ENCODE measurements around the gene GPR31.

GPR31 gene

DNA sequence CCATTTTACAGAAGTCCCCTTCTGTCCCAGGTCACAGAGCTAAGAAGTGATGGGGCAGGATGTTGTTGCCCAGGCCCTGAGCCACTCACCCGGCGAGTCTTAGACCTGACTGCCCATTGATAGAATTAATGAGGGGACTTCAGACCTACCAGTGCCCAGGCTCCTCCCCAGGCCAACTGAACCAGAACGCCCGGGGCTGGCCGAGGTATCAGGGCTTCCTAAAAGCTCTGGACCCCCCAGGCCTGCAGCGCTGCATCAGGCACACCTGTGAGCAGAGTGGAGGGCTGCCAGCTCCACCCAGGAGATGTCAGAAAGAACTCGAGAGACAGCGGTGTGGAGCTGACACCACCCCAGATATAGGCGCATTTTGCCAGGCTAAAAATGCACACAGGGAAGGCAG lies 3.5 kb downstream of the GPR31 start:
- no peak for TF ChIP-seq TAF1 (IDR thresholded peaks at IDR 0.05; ENCODE audit: low read depth, low read length)
- TF ChIP-seq POLR2AphosphoS5 (IDR thresholded peaks at IDR 0.05; ENCODE audit: low read depth, low read length), result no peak
- no peak for TF ChIP-seq POU2F2 (IDR thresholded peaks at IDR 0.05; ENCODE audit: low read depth, low read length)
- no peak for TF ChIP-seq POLR2A (IDR thresholded peaks at IDR 0.05; ENCODE audit: low read depth, low read length)
- DNase-seq (ENCODE audit: insufficient read length, low spot score) (no peak), FAIRE-seq (no peak)

DNA sequence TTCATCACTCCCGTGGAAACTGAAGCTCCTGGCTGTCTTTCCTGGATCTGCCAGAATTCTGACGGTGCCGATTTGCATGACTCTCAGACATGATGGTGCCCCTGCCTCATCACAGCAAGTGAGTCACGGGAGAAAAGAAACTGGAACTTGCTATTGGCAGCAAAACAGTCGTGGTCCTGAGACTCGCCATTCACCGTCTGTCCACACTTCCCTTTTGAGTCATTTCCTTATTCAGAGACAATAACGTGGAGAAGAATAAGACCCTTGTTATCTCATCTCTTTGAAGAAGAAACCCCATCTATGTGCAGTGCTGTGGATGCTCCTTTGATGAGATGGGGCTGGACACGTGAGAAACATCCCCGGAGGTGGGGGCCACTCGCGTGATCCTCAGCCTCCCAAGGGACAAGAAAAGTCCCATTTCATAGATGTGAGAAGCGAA lies 4.2 kb downstream of the GPR31 start:
- DNase-seq (ENCODE audit: insufficient read length, low spot score), result no peak
- peak; percentile 69 for FAIRE-seq
- TF ChIP-seq POLR2A (IDR thresholded peaks at IDR 0.05; ENCODE audit: low read depth, low read length) (no peak), SPI1 (IDR thresholded peaks at IDR 0.05; ENCODE audit: low read depth, low read length) (peak; percentile 76)

GRCh38 chr6:167152862-167153261 lies 4.9 kb downstream of the GPR31 start:
- TF ChIP-seq POLR2AphosphoS5 (IDR thresholded peaks at IDR 0.05; ENCODE audit: low read depth, low read length) (no peak), POLR2A (IDR thresholded peaks at IDR 0.05; ENCODE audit: low read depth, low read length) (no peak), TAF1 (IDR thresholded peaks at IDR 0.05; ENCODE audit: low read depth, low read length) (no peak), SPI1 (IDR thresholded peaks at IDR 0.05; ENCODE audit: low read depth, low read length) (no peak), POU2F2 (IDR thresholded peaks at IDR 0.05; ENCODE audit: low read depth, low read length) (no peak), PAX5 (IDR thresholded peaks at IDR 0.05; ENCODE audit: insufficient read depth, low read length, severe bottlenecking) (no peak)
- peak; percentile 50 for FAIRE-seq
- no peak for DNase-seq (ENCODE audit: insufficient read length, low spot score)

GRCh38 chr6:167151648-167152047 lies 6.1 kb downstream of the GPR31 start:
- TF ChIP-seq POLR2AphosphoS5 (IDR thresholded peaks at IDR 0.05; ENCODE audit: low read depth, low read length) (no peak), POU2F2 (IDR thresholded peaks at IDR 0.05; ENCODE audit: low read depth, low read length) (no peak), SPI1 (IDR thresholded peaks at IDR 0.05; ENCODE audit: low read depth, low read length) (no peak), PAX5 (IDR thresholded peaks at IDR 0.05; ENCODE audit: insufficient read depth, low read length, severe bottlenecking) (no peak), POLR2A (IDR thresholded peaks at IDR 0.05; ENCODE audit: low read depth, low read length) (no peak)
- DNase-seq (ENCODE audit: insufficient read length, low spot score) (no peak), FAIRE-seq (no peak)

DNA sequence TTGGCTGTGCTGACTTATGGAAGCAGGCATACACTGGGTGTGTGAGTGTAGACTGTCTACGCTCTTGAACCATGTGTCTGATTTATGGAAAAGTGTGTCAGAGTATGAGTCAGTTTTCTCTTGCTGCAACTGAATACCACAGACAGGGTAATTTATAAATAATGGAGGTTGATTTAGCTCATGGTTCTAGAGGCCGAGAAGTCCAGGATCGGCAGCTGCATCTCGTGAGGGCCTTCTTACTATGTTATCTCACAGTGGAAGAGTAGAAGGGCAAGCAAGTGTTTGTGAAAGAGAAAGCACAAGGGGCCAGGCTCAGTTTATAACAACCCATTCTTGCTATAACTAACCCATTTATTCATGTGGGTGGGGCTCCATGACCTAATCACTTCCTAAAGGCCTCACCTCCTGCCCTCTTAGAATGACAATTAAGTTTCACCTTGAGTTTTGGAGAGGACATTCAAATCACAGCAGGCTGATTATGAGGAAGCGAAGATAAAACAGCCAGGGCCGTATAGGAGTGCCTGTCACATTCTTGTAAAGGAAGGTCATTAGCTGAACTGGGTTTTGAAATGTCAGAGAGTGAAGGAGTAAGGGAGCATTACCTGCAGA lies 6.7 kb downstream of the GPR31 start:
- TF ChIP-seq POU2F2 (IDR thresholded peaks at IDR 0.05; ENCODE audit: low read depth, low read length) (peak; percentile 84), SPI1 (IDR thresholded peaks at IDR 0.05; ENCODE audit: low read depth, low read length) (peak; percentile 75), POLR2A (IDR thresholded peaks at IDR 0.05; ENCODE audit: low read depth, low read length) (no peak), PAX5 (IDR thresholded peaks at IDR 0.05; ENCODE audit: insufficient read depth, low read length, severe bottlenecking) (no peak), POLR2AphosphoS5 (IDR thresholded peaks at IDR 0.05; ENCODE audit: low read depth, low read length) (no peak), TAF1 (IDR thresholded peaks at IDR 0.05; ENCODE audit: low read depth, low read length) (no peak)

DNA sequence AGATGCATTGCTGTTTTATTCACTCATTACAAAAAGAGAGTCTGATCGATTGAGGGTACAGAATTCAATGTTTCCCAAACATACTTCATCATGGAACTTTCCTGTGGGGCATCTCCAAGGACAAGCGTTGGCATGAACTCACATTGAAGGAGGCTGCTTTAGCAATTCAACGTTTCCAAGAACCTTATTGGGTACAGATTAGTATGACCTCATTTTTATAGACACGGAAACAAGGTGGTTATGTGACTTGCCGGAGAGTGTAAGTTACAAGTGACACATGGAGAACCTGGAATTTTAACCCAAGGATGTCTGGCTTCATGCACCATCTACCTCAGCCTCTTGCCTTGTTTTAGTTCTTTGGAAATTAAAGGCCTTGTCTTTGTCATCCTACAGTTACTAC lies 8.8 kb downstream of the GPR31 start:
- FAIRE-seq (no peak), DNase-seq (ENCODE audit: insufficient read length, low spot score) (no peak)
- no peak for TF ChIP-seq POLR2AphosphoS5 (IDR thresholded peaks at IDR 0.05; ENCODE audit: low read depth, low read length)
- TF ChIP-seq POLR2A (IDR thresholded peaks at IDR 0.05; ENCODE audit: low read depth, low read length), result no peak
- TF ChIP-seq SPI1 (IDR thresholded peaks at IDR 0.05; ENCODE audit: low read depth, low read length), result no peak
- TF ChIP-seq PAX5 (IDR thresholded peaks at IDR 0.05; ENCODE audit: insufficient read depth, low read length, severe bottlenecking), result no peak
- no peak for TF ChIP-seq TAF1 (IDR thresholded peaks at IDR 0.05; ENCODE audit: low read depth, low read length)
- no peak for TF ChIP-seq POU2F2 (IDR thresholded peaks at IDR 0.05; ENCODE audit: low read depth, low read length)

More for the DNA sequence above, 6.7 kb downstream of the GPR31 start:
- DNase-seq (ENCODE audit: insufficient read length, low spot score) (no peak), FAIRE-seq (peak; percentile 89)

DNA sequence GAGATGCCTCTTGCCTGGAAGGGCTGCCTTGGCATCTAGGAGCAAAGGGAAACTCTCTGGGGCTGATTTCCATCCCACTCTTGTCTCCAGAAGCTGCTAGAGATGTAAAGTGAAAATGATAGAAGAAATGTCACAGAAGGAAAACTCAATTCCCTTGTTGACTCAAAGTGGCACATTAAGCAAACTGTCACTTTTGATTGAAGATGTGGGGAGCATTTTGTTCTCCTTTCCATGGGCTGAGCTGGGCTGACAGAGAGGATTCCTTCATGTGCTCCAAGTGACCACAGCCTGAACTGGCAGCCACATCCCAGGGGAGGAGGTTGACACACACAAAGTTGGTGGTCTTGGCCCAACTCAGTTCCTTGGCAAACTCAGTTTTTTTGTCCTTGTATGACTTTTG lies 9.8 kb downstream of the GPR31 start:
- no peak for TF ChIP-seq POU2F2 (IDR thresholded peaks at IDR 0.05; ENCODE audit: low read depth, low read length)
- no peak for TF ChIP-seq TAF1 (IDR thresholded peaks at IDR 0.05; ENCODE audit: low read depth, low read length)
- no peak for TF ChIP-seq POLR2AphosphoS5 (IDR thresholded peaks at IDR 0.05; ENCODE audit: low read depth, low read length)
- no peak for TF ChIP-seq PAX5 (IDR thresholded peaks at IDR 0.05; ENCODE audit: insufficient read depth, low read length, severe bottlenecking)
- TF ChIP-seq SPI1 (IDR thresholded peaks at IDR 0.05; ENCODE audit: low read depth, low read length), result no peak
- no peak for TF ChIP-seq POLR2A (IDR thresholded peaks at IDR 0.05; ENCODE audit: low read depth, low read length)
- FAIRE-seq, result no peak

GRCh38 chr6:167146977-167147376 lies 10.8 kb downstream of the GPR31 start:
- TF ChIP-seq SPI1 (IDR thresholded peaks at IDR 0.05; ENCODE audit: low read depth, low read length) (no peak), POLR2AphosphoS5 (IDR thresholded peaks at IDR 0.05; ENCODE audit: low read depth, low read length) (no peak), PAX5 (IDR thresholded peaks at IDR 0.05; ENCODE audit: insufficient read depth, low read length, severe bottlenecking) (no peak), TAF1 (IDR thresholded peaks at IDR 0.05; ENCODE audit: low read depth, low read length) (no peak), POLR2A (IDR thresholded peaks at IDR 0.05; ENCODE audit: low read depth, low read length) (no peak), POU2F2 (IDR thresholded peaks at IDR 0.05; ENCODE audit: low read depth, low read length) (no peak)
- DNase-seq (ENCODE audit: insufficient read length, low spot score) (no peak), FAIRE-seq (no peak)

More for the DNA sequence above, 9.8 kb downstream of the GPR31 start:
- no peak for DNase-seq (ENCODE audit: insufficient read length, low spot score)

DNA sequence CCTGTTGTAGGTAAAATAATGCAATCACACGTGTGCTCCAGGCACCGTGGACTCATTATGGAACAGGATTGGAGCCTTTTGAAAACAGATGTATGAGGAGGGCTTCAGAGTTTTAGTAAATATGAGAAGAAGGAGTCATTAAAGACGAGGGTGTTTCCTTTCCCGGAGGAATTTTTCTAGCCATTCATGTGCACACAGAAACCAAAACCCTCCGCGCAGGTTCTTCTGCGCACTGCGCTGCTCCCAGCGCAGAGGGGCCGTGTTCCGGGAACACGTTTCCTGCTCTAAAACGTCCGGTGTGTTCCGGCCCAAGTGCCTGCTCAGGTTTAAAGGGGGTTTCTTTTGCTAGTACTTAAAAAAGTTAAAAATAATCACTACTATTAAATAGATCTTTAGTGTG lies 11.6 kb downstream of the GPR31 start:
- TF ChIP-seq POLR2AphosphoS5 (IDR thresholded peaks at IDR 0.05; ENCODE audit: low read depth, low read length), result peak; percentile 40; the same call in 1 of the 2 replicates
- TF ChIP-seq POLR2A (IDR thresholded peaks at IDR 0.05; ENCODE audit: low read depth, low read length), result peak; percentile 46; the same call in 1 of the 2 replicates
- TF ChIP-seq TAF1 (IDR thresholded peaks at IDR 0.05; ENCODE audit: low read depth, low read length), result no peak
- peak; percentile 51 for FAIRE-seq
- DNase-seq (ENCODE audit: insufficient read length, low spot score), result no peak

DNA sequence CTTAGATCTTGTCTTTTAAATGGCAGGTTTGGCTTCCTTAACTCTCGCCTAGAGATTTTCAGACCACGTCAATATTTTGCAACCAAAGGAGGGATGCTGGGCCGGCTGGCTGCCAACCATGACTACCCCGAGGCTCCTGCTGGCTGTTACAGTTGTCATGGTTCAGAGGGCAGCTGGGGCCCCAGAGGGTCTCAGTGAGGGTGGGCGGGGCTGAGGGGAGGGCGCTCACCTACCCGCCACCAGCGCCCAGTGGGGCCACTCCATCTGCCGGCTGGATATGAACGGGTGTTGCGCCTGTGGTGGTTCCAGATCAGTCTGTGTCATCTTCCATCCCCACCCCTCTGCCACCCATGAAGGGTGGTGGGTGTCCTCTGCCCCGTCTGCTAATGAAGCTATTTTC lies 12.3 kb downstream of the GPR31 start:
- TF ChIP-seq POLR2AphosphoS5 (IDR thresholded peaks at IDR 0.05; ENCODE audit: low read depth, low read length), result no peak
- TF ChIP-seq POLR2A (IDR thresholded peaks at IDR 0.05; ENCODE audit: low read depth, low read length), result no peak
- TF ChIP-seq SPI1 (IDR thresholded peaks at IDR 0.05; ENCODE audit: low read depth, low read length), result no peak
- TF ChIP-seq TAF1 (IDR thresholded peaks at IDR 0.05; ENCODE audit: low read depth, low read length), result no peak
- no peak for TF ChIP-seq POU2F2 (IDR thresholded peaks at IDR 0.05; ENCODE audit: low read depth, low read length)
- DNase-seq (ENCODE audit: insufficient read length, low spot score) (no peak), FAIRE-seq (no peak)

Measured in GM12891 (cell line).